Stimulated activated CD4-positive, alpha-beta T cell treated with anti-CD3 and anti-CD28 coated beads, TNF-alpha, amount 100 ng/mL, for 4 hours (primary cell): ENCODE data around the gene TRNP1.
"Not testable (repeated sequence)": the region's sequence is repeated elsewhere in the genome, so short reads cannot be mapped to it uniquely, and the experiment has no call there.

Experiments used
- DNase-seq, 3 experiments: peaks; one replicate each; pipeline ENCODE4 v3.0.0-alpha.2; 2020; ENCODE audit warnings: low read depth in 3 of 3

Gene TRNP1

GRCh38 chr1:26993237-26994019 is at the start of gene TRNP1:
TRNP1 (plus strand) TSS chr1:26993692; CDS start chr1:26993787, 95 bp downstream.
- peak; percentile 54 to 58 (median 57) for DNase-seq

- no peak for DNase-seq
Observed at GRCh38 chr1:26945138-26945537, 48.4 kb upstream of the TRNP1 start.

GRCh38 chr1:26945728-26946127 is 47.8 kb upstream of the TRNP1 start:
- DNase-seq, result no peak

GRCh38 chr1:26946270-26946669 is 47.2 kb upstream of the TRNP1 start:
- DNase-seq, result no peak

- not testable (repeated sequence) for DNase-seq
Observed at GRCh38 chr1:26948725-26949057, 44.8 kb upstream of the TRNP1 start.

GRCh38 chr1:26949266-26949925 is 44.1 kb upstream of the TRNP1 start:
- no peak for DNase-seq

GRCh38 chr1:26949926-26950319 is 43.6 kb upstream of the TRNP1 start:
- DNase-seq, result no peak

- no peak for DNase-seq
Observed at GRCh38 chr1:26950602-26951001, 42.9 kb upstream of the TRNP1 start.

GRCh38 chr1:26951216-26951615 is 42.3 kb upstream of the TRNP1 start:
- no peak for DNase-seq

- DNase-seq, result no peak
Observed at GRCh38 chr1:26951821-26952497, 41.5 kb upstream of the TRNP1 start.

- no peak for DNase-seq
Observed at GRCh38 chr1:26953374-26953773, 40.1 kb upstream of the TRNP1 start.

GRCh38 chr1:26956321-26956720 is 37.2 kb upstream of the TRNP1 start:
- no peak for DNase-seq

- DNase-seq, result no peak
Observed at GRCh38 chr1:26957306-26957705, 36.2 kb upstream of the TRNP1 start.

- no peak for DNase-seq
Observed at GRCh38 chr1:26959270-26959669, 34.2 kb upstream of the TRNP1 start.

GRCh38 chr1:26959722-26960624 is 33.5 kb upstream of the TRNP1 start, which contains the start of gene KDF1:
KDF1 (minus strand) TSS chr1:26960468; CDS start chr1:26952380, 8,088 bp downstream.
- peak; percentile 17 to 35 (median 29) for DNase-seq

GRCh38 chr1:26960625-26960966 is 32.9 kb upstream of the TRNP1 start:
- no peak for DNase-seq

GRCh38 chr1:26961826-26962225 is 31.7 kb upstream of the TRNP1 start:
- DNase-seq, result no peak

- no peak for DNase-seq
Observed at GRCh38 chr1:26965213-26965612, 28.3 kb upstream of the TRNP1 start.

GRCh38 chr1:26965628-26966027 is 27.9 kb upstream of the TRNP1 start:
- no peak for DNase-seq

- no peak for DNase-seq
Observed at GRCh38 chr1:26970810-26971209, 22.7 kb upstream of the TRNP1 start.

GRCh38 chr1:26971590-26971989 is 21.9 kb upstream of the TRNP1 start:
- no peak for DNase-seq

GRCh38 chr1:26972390-26972789 is 21.1 kb upstream of the TRNP1 start:
- no peak for DNase-seq
